MCF 10A (cell line): ENCODE measurements around the gene XG. TPM values are rescaled to one million over a fixed set of nuclear protein-coding genes. Genes with fewer than 3 reads are reported as not detected.

ENCODE experiments used
- BruUV-seq: library from RNA; stranded (reverse); fragments of 400-500 nt; replicated peaks from 2 replicates; lab custom pipeline; 2021; lab: Mats Ljungman, UMichigan
- CTCF ChIA-PET: fragments of 300-600 bp; sonication (Branson Sonifier 250); formaldehyde crosslinking; extraction: SDS; loops from one replicate; lab custom pipeline; 2021; ENCODE audit warnings: antibody characterized with exemption, inconsistent platforms; lab: Yijun Ruan, JAX
- POLR2A ChIA-PET: fragments of 300-600, 350-650 bp; sonication (Branson Sonifier 250); formaldehyde crosslinking; extraction: SDS; loops from one replicate; lab custom pipeline; 2020; ENCODE audit warnings: antibody characterized with exemption, inconsistent platforms; lab: Yijun Ruan, JAX
- DNase-seq: peaks from one replicate; pipeline ENCODE4 v3.0.0-alpha.2; 2018; ENCODE audit not compliant: unreplicated experiment
- H3K27ac Mint-ChIP-seq: one replicate; pipeline ENCODE4 v1.8.0; 2022; ENCODE audit warnings: mild to moderate bottlenecking, low read depth, mixed read lengths; ENCODE audit not compliant: unreplicated experiment
- H3K27me3 Mint-ChIP-seq: one replicate; pipeline ENCODE4 v1.8.0; 2022; ENCODE audit warnings: mixed read lengths; ENCODE audit not compliant: insufficient read depth, unreplicated experiment
- H3K36me3 Mint-ChIP-seq: one replicate; pipeline ENCODE4 v1.8.0; 2022; ENCODE audit warnings: mild to moderate bottlenecking, moderate library complexity, mixed read lengths; ENCODE audit not compliant: insufficient read depth, unreplicated experiment
- H3K4me1 Mint-ChIP-seq: one replicate; pipeline ENCODE4 v1.8.0; 2022; ENCODE audit warnings: mixed read lengths; ENCODE audit not compliant: insufficient read depth, unreplicated experiment
- H3K4me3 Mint-ChIP-seq: one replicate; pipeline ENCODE4 v1.8.0; 2022; ENCODE audit warnings: mild to moderate bottlenecking, moderate library complexity, mixed read lengths; ENCODE audit not compliant: unreplicated experiment
- H3K9me3 Mint-ChIP-seq: one replicate; pipeline ENCODE4 v1.8.0; 2022; ENCODE audit warnings: mixed read lengths; ENCODE audit not compliant: unreplicated experiment
- intact Hi-C: fragments of 100-400 bp; cut with micrococcal nuclease; formaldehyde crosslinking; loops from 2 replicates; pipeline ENCODE4 v1.14.1; 2022
- total RNA-seq: library from RNA; stranded (reverse); gene quantifications from 2 replicates; pipeline ENCODE4 v1.2.3, GENCODE V29; 2022
- TF ChIP-seq, protein P1 (sequence below): fragments of 200-600 bp; IDR thresholded peaks from one replicate; pipeline ENCODE4 v1.8.0; 2022; ENCODE audit warnings: antibody characterized with exemption, mild to moderate bottlenecking; ENCODE audit not compliant: unreplicated experiment

XG gene
- total RNA-seq, 1 experiment from 2014 or later, result not detected

- Mint-ChIP-seq H3K27ac (no peak overlapping the region), H3K4me3 (no peak overlapping the region), H3K36me3 (peaks cover 51% of the 10 kb centered on the region), H3K4me1 (peaks cover 6% of the 10 kb centered on the region), H3K27me3 (no peaks in the 10 kb centered on the region), H3K9me3 (no peaks in the 10 kb centered on the region)
- no peak for DNase-seq
- no TSS peak for BruUV-seq
- TF ChIP-seq, protein P1, sequence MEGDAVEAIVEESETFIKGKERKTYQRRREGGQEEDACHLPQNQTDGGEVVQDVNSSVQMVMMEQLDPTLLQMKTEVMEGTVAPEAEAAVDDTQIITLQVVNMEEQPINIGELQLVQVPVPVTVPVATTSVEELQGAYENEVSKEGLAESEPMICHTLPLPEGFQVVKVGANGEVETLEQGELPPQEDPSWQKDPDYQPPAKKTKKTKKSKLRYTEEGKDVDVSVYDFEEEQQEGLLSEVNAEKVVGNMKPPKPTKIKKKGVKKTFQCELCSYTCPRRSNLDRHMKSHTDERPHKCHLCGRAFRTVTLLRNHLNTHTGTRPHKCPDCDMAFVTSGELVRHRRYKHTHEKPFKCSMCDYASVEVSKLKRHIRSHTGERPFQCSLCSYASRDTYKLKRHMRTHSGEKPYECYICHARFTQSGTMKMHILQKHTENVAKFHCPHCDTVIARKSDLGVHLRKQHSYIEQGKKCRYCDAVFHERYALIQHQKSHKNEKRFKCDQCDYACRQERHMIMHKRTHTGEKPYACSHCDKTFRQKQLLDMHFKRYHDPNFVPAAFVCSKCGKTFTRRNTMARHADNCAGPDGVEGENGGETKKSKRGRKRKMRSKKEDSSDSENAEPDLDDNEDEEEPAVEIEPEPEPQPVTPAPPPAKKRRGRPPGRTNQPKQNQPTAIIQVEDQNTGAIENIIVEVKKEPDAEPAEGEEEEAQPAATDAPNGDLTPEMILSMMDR, result no peak
- POLR2A ChIA-PET, result no interaction called here
- CTCF ChIA-PET, result no interaction called here
- intact Hi-C loops, result no loop called here
Observed at GRCh38 chrX:2715066-2715600, 36.7 kb upstream of the XG start.

GRCh38 chrX:2717312-2717711 is 34.5 kb upstream of the XG start:
- intact Hi-C loops, result no loop called here
- BruUV-seq, result no TSS peak

GRCh38 chrX:2718821-2719220 is 33.0 kb upstream of the XG start:
- no peak for DNase-seq
- no peak overlapping the region for H3K4me3 Mint-ChIP-seq
- intact Hi-C loops, result no loop called here
- peaks cover 87% of the 10 kb centered on the region for H3K36me3 Mint-ChIP-seq
- POLR2A ChIA-PET, result no interaction called here
- H3K27me3 Mint-ChIP-seq, result no peaks in the 10 kb centered on the region
- H3K4me1 Mint-ChIP-seq, result no peaks in the 10 kb centered on the region
- CTCF ChIA-PET, result no interaction called here
- TF ChIP-seq, protein P1, result no peak
- BruUV-seq, result no TSS peak
- H3K27ac Mint-ChIP-seq, result no peak overlapping the region
- H3K9me3 Mint-ChIP-seq, result no peaks in the 10 kb centered on the region

More at GRCh38 chrX:2717312-2717711, 34.5 kb upstream of the XG start:
- ChIA-PET CTCF (no interaction called here), POLR2A (no interaction called here)
- Mint-ChIP-seq H3K4me3 (no peak overlapping the region), H3K36me3 (peaks cover 73% of the 10 kb centered on the region), H3K9me3 (no peaks in the 10 kb centered on the region), H3K27ac (no peak overlapping the region), H3K27me3 (no peaks in the 10 kb centered on the region), H3K4me1 (no peaks in the 10 kb centered on the region)
- TF ChIP-seq, protein P1, result no peak
- DNase-seq, result no peak

GRCh38 chrX:2719774-2720447 is 31.9 kb upstream of the XG start:
- H3K4me3 Mint-ChIP-seq, result no peak overlapping the region
- no peaks in the 10 kb centered on the region for H3K9me3 Mint-ChIP-seq
- intact Hi-C loops, result no loop called here
- TF ChIP-seq, protein P1, result no peak
- no peak for DNase-seq
- H3K36me3 Mint-ChIP-seq, result peaks cover 84% of the 10 kb centered on the region
- no peaks in the 10 kb centered on the region for H3K4me1 Mint-ChIP-seq
- ChIA-PET CTCF (no interaction called here), POLR2A (no interaction called here)
- no TSS peak for BruUV-seq
- no peak overlapping the region for H3K27ac Mint-ChIP-seq
- no peaks in the 10 kb centered on the region for H3K27me3 Mint-ChIP-seq
